NOMO-1 treated with DMSO at 0.1 percent for 48 hours (cell line): ENCODE measurements around the gene MYH6.
"Not testable (repeated sequence)": the region's sequence is repeated elsewhere in the genome, so short reads cannot be mapped to it uniquely, and the experiment has no call there.

Experiments
- DNase-seq: peaks from one replicate; lab custom pipeline; 2025; ENCODE audit not compliant: unreplicated experiment; lab: John Stamatoyannopoulos, UW

The MYH6 gene

GRCh38 chr14:23436327-23437132, 28.5 kb upstream of the MYH6 start:
- no peak for DNase-seq

- DNase-seq: no peak
Observed at GRCh38 chr14:23435543-23436326, 27.7 kb upstream of the MYH6 start, which contains the start of gene MYH7. TSS of gene MYH7 (minus strand) at chr14:23435660. CDS start at chr14:23433732, 1,928 bp downstream.

GRCh38 chr14:23434488-23435222, 26.6 kb upstream of the MYH6 start:
- DNase-seq: no peak

GRCh38 chr14:23433457-23433856, 25.4 kb upstream of the MYH6 start:
- no peak for DNase-seq

- DNase-seq: no peak
Observed at GRCh38 chr14:23432946-23433345, 24.9 kb upstream of the MYH6 start.

- DNase-seq: no peak
Observed at GRCh38 chr14:23432102-23432925, 24.2 kb upstream of the MYH6 start.

- DNase-seq: no peak
Observed at GRCh38 chr14:23431486-23431885, 23.4 kb upstream of the MYH6 start.

GRCh38 chr14:23430723-23431085, 22.6 kb upstream of the MYH6 start:
- DNase-seq: no peak

- no peak for DNase-seq
Observed at GRCh38 chr14:23430016-23430722, 22.1 kb upstream of the MYH6 start.

GRCh38 chr14:23428686-23429495, 20.8 kb upstream of the MYH6 start:
- DNase-seq: no peak

- DNase-seq: not testable (repeated sequence)
Observed at GRCh38 chr14:23425798-23426197, 17.7 kb upstream of the MYH6 start.

- DNase-seq: no peak
Observed at GRCh38 chr14:23425169-23425568, 17.1 kb upstream of the MYH6 start.

GRCh38 chr14:23423657-23424056, 15.6 kb upstream of the MYH6 start:
- no peak for DNase-seq

- DNase-seq: no peak
Observed at GRCh38 chr14:23421594-23421993, 13.5 kb upstream of the MYH6 start.

- not testable (repeated sequence) for DNase-seq
Observed at GRCh38 chr14:23419646-23420045, 11.6 kb upstream of the MYH6 start.

GRCh38 chr14:23418021-23418420, 9.9 kb upstream of the MYH6 start:
- DNase-seq: no peak

GRCh38 chr14:23417269-23417668, 9.2 kb upstream of the MYH6 start:
- DNase-seq: not testable (repeated sequence)

- no peak for DNase-seq
Observed at GRCh38 chr14:23416801-23417200, 8.7 kb upstream of the MYH6 start.
